Measurements from ENCODE around the gene PLA2R1. TPM values are rescaled to one million over a fixed set of nuclear protein-coding genes. Genes with fewer than 3 reads are reported as not detected.

The PLA2R1 gene
- polyA plus RNA-seq, 1 of the 3 experiments (the other 2 are of a cell fraction): not detected

- Histone ChIP-seq H3K9me2 (no peaks in the 10 kb centered on the region), H3K9me3 (no peaks in the 10 kb centered on the region), H3K4me2 (no peak overlapping the region), H3K79me2 (ENCODE audit: insufficient read depth) (no peaks in the 10 kb centered on the region), H3K27me3 (ENCODE audit: insufficient read depth) (peaks cover 8% of the 10 kb centered on the region; the same call in 1 of the 2 replicates), H3F3A (replicated peaks; ENCODE audit: insufficient read depth) (no peaks in the 10 kb centered on the region), H3K9ac (no peak overlapping the region), H3K36me3 (replicated peaks in 1 of 2; ENCODE audit: control insufficient read depth in 1 of 2, insufficient read depth in 2 of 2, low read length in 1 of 2) (no peaks in the 10 kb centered on the region), H3K27ac (ENCODE audit: low read depth in 2 of 2, low read length in 1 of 2) (no peak overlapping the region), H4K20me1 (ENCODE audit: insufficient read depth) (no peaks in the 10 kb centered on the region), H2AFZ (ENCODE audit: low read depth) (no peak overlapping the region), H3K4me1 (ENCODE audit: control insufficient read depth in 1 of 2, insufficient read depth in 2 of 2, low read depth in 1 of 2, low read length in 1 of 2) (no peaks in the 10 kb centered on the region; a peak in 1 of 4 replicates), H3K4me3 (ENCODE audit: low read depth in 2 of 2, low read length in 1 of 2) (no peak overlapping the region)
- ChIA-PET POLR2A (no interaction called here), CTCF (interaction anchor here (2.7 kb wide), 1 partner anchor 18 kb away, joined by 10 read pairs; no protein-coding TSS in a partner anchor)
- TF ChIP-seq SMC3 (IDR thresholded peaks at IDR 0.05; ENCODE audit: low read depth, low read length) (no peak), RAD21 (IDR thresholded peaks at IDR 0.05; ENCODE audit: low read length) (no peak), ZBTB33 (IDR thresholded peaks at IDR 0.05; ENCODE audit: borderline replicate concordance, low read depth) (no peak), TEAD4 (IDR thresholded peaks at IDR 0.05; ENCODE audit: borderline replicate concordance, insufficient read depth) (no peak), ELF1 (IDR thresholded peaks at IDR 0.05) (no peak), FOXJ3 (CRISPR knock-in tag; IDR thresholded peaks at IDR 0.05) (no peak), GATA2 (CRISPR knock-in tag; IDR thresholded peaks at IDR 0.05) (no peak), MXI1 (IDR thresholded peaks at IDR 0.05; ENCODE audit: low read depth, low read length) (no peak), NFIC (IDR thresholded peaks at IDR 0.05; ENCODE audit: borderline replicate concordance) (no peak), EZH2phosphoT487 (IDR thresholded peaks at IDR 0.05; ENCODE audit: borderline replicate concordance, low read depth) (no peak), YY1 (IDR thresholded peaks at IDR 0.05; ENCODE audit: low read depth) (no peak), RCOR1 (IDR thresholded peaks at IDR 0.05; ENCODE audit: low read length) (no peak), NRF1 (IDR thresholded peaks at IDR 0.05; ENCODE audit: low read depth, low read length) (no peak)
- no peak for DNase-seq
- WGBS (ENCODE audit: low lambda C conversion rate): 57% methylated on average over 3 of the region's 3 CpGs
Measured at GRCh38 chr2:159985656-159986055, 76.8 kb downstream of the PLA2R1 start.

GRCh38 chr2:159984034-159984433, 78.4 kb downstream of the PLA2R1 start:
- Histone ChIP-seq H3K9me2 (no peaks in the 10 kb centered on the region), H3F3A (replicated peaks; ENCODE audit: insufficient read depth) (no peaks in the 10 kb centered on the region), H3K4me3 (ENCODE audit: low read depth in 2 of 2, low read length in 1 of 2) (no peak overlapping the region), H3K9ac (no peak overlapping the region), H3K27me3 (ENCODE audit: insufficient read depth) (peaks cover 13% of the 10 kb centered on the region; the same call in 1 of the 2 replicates), H3K4me1 (ENCODE audit: control insufficient read depth in 1 of 2, insufficient read depth in 2 of 2, low read depth in 1 of 2, low read length in 1 of 2) (no peaks in the 10 kb centered on the region; a peak in 1 of 4 replicates), H2AFZ (ENCODE audit: low read depth) (no peak overlapping the region), H4K20me1 (ENCODE audit: insufficient read depth) (no peaks in the 10 kb centered on the region), H3K79me2 (ENCODE audit: insufficient read depth) (no peaks in the 10 kb centered on the region), H3K36me3 (replicated peaks in 1 of 2; ENCODE audit: control insufficient read depth in 1 of 2, insufficient read depth in 2 of 2, low read length in 1 of 2) (no peaks in the 10 kb centered on the region), H3K27ac (ENCODE audit: low read depth in 2 of 2, low read length in 1 of 2) (no peak overlapping the region), H3K9me3 (no peaks in the 10 kb centered on the region), H3K4me2 (no peak overlapping the region)
- TF ChIP-seq JUND (IDR thresholded peaks at IDR 0.05) (no peak), RXRA (IDR thresholded peaks at IDR 0.05; ENCODE audit: borderline replicate concordance, low read depth) (no peak), CHD2 (IDR thresholded peaks at IDR 0.05; ENCODE audit: low read length, partially characterized antibody) (no peak), EZH2phosphoT487 (IDR thresholded peaks at IDR 0.05; ENCODE audit: borderline replicate concordance, low read depth) (no peak), RFX5 (IDR thresholded peaks at IDR 0.05; ENCODE audit: low read length) (no peak), PBX3 (IDR thresholded peaks at IDR 0.05) (no peak)
- no peak for DNase-seq
- POLR2A ChIA-PET: no interaction called here
- CTCF ChIA-PET: interaction anchor here (1.2 to 2.7 kb wide), 5 partner anchors 9 to 1080 kb away, joined by 3 to 10 read pairs (median 3); no protein-coding TSS in a partner anchor

Measured in SK-N-SH (cell line).